ENCODE measurements around the gene CCNI2.

The CCNI2 gene

DNA sequence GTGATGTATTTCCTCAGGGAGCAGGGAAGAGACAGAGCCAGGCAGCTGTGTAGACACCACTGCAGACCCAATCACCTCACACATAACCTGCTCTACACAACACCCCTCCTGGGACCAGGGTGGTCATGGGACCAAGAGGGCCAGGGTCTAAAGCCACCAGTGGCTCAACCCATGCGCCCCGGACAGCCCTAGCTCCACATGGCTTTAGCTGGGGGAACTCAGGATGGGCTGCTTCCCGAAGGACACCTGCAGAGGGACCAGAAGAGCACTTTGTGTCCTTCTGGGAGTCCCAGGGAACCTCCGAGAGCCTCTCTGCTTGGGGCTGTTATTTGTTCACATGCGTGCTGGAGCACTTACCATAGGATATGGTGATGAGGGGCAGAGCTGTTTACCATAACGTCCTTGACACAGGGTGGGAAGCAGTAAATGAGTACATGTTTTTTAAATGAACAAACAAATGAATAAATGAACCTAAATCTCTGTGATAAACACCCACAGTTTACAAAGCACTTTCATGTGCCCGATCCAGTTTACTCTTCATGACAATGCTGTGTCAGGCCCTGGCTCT lies 17.5 kb downstream of the CCNI2 start:
- TF ChIP-seq YY1 (IDR thresholded peaks at IDR 0.05; ENCODE audit: low read depth) = no peak
- no peak for TF ChIP-seq NFIC (IDR thresholded peaks at IDR 0.05)
- TF ChIP-seq CREB1 (IDR thresholded peaks at IDR 0.05; ENCODE audit: low read depth) = no peak
- no peak for TF ChIP-seq EP300 (IDR thresholded peaks at IDR 0.05; ENCODE audit: borderline replicate concordance)
- no peak for TF ChIP-seq EGR1 (IDR thresholded peaks at IDR 0.05)
- TF ChIP-seq, protein P1, sequence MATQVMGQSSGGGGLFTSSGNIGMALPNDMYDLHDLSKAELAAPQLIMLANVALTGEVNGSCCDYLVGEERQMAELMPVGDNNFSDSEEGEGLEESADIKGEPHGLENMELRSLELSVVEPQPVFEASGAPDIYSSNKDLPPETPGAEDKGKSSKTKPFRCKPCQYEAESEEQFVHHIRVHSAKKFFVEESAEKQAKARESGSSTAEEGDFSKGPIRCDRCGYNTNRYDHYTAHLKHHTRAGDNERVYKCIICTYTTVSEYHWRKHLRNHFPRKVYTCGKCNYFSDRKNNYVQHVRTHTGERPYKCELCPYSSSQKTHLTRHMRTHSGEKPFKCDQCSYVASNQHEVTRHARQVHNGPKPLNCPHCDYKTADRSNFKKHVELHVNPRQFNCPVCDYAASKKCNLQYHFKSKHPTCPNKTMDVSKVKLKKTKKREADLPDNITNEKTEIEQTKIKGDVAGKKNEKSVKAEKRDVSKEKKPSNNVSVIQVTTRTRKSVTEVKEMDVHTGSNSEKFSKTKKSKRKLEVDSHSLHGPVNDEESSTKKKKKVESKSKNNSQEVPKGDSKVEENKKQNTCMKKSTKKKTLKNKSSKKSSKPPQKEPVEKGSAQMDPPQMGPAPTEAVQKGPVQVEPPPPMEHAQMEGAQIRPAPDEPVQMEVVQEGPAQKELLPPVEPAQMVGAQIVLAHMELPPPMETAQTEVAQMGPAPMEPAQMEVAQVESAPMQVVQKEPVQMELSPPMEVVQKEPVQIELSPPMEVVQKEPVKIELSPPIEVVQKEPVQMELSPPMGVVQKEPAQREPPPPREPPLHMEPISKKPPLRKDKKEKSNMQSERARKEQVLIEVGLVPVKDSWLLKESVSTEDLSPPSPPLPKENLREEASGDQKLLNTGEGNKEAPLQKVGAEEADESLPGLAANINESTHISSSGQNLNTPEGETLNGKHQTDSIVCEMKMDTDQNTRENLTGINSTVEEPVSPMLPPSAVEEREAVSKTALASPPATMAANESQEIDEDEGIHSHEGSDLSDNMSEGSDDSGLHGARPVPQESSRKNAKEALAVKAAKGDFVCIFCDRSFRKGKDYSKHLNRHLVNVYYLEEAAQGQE (IDR thresholded peaks at IDR 0.05; ENCODE audit: low read depth) = no peak
- TF ChIP-seq, protein P2, sequence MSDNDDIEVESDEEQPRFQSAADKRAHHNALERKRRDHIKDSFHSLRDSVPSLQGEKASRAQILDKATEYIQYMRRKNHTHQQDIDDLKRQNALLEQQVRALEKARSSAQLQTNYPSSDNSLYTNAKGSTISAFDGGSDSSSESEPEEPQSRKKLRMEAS (IDR thresholded peaks at IDR 0.05) = no peak
- TF ChIP-seq TAF1 (IDR thresholded peaks at IDR 0.05; ENCODE audit: low read depth) = no peak
- TF ChIP-seq FOXM1 (IDR thresholded peaks at IDR 0.05; ENCODE audit: borderline replicate concordance, low read depth) = no peak
- TF ChIP-seq, protein P3, sequence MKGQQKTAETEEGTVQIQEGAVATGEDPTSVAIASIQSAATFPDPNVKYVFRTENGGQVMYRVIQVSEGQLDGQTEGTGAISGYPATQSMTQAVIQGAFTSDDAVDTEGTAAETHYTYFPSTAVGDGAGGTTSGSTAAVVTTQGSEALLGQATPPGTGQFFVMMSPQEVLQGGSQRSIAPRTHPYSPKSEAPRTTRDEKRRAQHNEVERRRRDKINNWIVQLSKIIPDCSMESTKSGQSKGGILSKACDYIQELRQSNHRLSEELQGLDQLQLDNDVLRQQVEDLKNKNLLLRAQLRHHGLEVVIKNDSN (IDR thresholded peaks at IDR 0.05) = no peak

DNA sequence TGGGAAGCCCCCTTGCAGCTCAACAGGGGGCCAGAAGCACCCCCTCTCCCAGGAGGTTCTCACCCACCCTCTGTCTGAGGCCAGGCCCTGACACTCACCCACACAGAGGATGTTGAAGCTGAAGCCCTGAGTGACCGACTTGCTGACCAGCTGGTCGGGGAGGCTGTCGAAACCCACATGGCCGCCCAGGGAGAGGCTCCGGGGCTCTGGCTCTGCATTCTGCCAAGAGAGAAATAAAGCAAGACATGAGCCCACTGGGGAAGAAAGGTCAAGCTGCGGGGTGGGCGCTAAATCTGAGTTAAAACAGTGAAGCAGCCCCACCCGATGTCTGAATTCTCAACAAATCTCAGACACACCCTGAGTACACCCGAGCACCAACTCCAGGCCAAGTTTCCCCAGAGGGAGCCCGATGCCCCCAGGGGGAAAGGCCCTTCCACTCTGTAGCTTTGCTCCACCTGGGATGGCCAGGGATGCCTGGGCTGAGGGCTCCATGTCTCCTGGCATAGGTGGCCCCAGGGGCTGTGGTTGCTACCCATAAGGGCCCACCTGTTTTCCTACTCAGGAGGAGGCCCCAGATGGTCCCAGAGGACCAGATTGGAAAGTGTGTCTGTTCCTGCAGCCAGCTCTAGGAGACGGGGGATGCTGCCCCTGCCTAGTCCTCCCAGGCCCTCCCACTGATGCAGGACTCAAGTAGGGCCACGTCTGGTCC lies 18.2 kb downstream of the CCNI2 start:
- TF ChIP-seq ZBTB7A (IDR thresholded peaks at IDR 0.05; ENCODE audit: low read depth) = no peak
- no peak for TF ChIP-seq TCF12 (IDR thresholded peaks at IDR 0.05; ENCODE audit: low read depth)
- TF ChIP-seq YY1 (IDR thresholded peaks at IDR 0.05; ENCODE audit: low read depth) = no peak
- no peak for TF ChIP-seq TEAD4 (IDR thresholded peaks at IDR 0.05)
- TF ChIP-seq, protein P2 (IDR thresholded peaks at IDR 0.05) = no peak
- no peak for TF ChIP-seq EGR1 (IDR thresholded peaks at IDR 0.05)
- TF ChIP-seq CEBPB (IDR thresholded peaks at IDR 0.05) = no peak
- TF ChIP-seq RAD21 (IDR thresholded peaks at IDR 0.05; ENCODE audit: low read depth) = no peak
- no peak for TF ChIP-seq FOXM1 (IDR thresholded peaks at IDR 0.05; ENCODE audit: borderline replicate concordance, low read depth)
- TF ChIP-seq NFIC (IDR thresholded peaks at IDR 0.05) = no peak

DNA sequence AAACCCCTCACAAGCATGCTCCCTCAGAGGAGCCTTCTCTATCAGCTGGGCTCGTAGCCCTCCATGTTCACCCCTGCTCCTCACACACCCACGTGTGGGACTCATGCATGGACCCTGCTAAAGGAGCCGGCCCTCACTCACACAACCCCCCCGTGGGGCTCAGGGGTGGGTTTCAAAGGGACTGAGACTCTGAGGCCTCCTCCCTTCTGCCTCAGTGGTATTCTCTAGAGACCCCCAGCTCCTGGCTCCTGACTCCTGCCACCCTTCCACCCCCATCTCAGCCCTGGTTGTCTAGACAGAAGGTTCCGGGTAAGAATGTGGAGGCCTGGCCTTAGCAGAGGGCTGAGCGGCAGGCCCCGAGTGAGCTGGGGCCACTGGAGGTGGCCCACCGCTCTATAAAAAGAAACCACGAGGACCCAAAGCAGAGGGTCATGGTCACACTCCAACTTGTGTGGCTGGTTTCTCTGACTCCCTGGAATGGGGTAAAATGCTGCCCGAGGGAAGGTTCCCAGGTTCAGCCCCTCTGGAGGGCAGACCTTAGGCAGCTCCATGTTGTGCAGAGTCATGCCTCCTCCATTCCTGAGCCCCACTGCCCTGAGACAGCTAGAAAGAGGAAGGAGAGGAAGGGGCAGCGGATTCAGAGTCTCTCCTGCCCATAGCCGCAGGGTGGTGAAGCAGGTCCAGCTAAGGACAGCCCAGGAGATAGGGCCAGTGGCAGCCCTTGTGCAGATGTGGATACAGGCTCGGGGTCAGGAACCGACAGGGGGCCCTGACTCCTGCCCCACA lies 19.0 kb downstream of the CCNI2 start:
- no peak for TF ChIP-seq YY1 (IDR thresholded peaks at IDR 0.05; ENCODE audit: low read depth)
- no peak for TF ChIP-seq NFIC (IDR thresholded peaks at IDR 0.05)
- TF ChIP-seq RAD21 (IDR thresholded peaks at IDR 0.05; ENCODE audit: low read depth) = no peak
- TF ChIP-seq CREB1 (IDR thresholded peaks at IDR 0.05; ENCODE audit: low read depth) = no peak
- TF ChIP-seq EGR1 (IDR thresholded peaks at IDR 0.05) = no peak
- TF ChIP-seq, protein P1 (IDR thresholded peaks at IDR 0.05; ENCODE audit: low read depth) = no peak
- no peak for TF ChIP-seq TAF1 (IDR thresholded peaks at IDR 0.05; ENCODE audit: low read depth)
- no peak for TF ChIP-seq CEBPB (IDR thresholded peaks at IDR 0.05)

DNA sequence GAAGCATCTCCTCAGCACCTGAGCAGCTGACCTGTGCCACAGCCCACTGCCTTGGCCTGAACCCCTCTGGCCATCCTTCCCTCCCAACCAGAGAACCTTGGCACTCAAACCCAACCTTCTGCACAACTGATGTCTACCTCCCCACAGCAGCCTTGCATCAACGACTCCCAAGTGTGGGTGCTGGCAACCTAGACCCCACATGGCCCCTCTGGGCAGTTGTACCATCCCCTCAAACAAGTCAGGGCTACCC lies 19.5 kb downstream of the CCNI2 start:
- no peak for TF ChIP-seq NFIC (IDR thresholded peaks at IDR 0.05)
- no peak for TF ChIP-seq EP300 (IDR thresholded peaks at IDR 0.05; ENCODE audit: borderline replicate concordance)
- TF ChIP-seq YY1 (IDR thresholded peaks at IDR 0.05; ENCODE audit: low read depth) = no peak
- TF ChIP-seq FOXM1 (IDR thresholded peaks at IDR 0.05; ENCODE audit: borderline replicate concordance, low read depth) = no peak
- no peak for TF ChIP-seq TEAD4 (IDR thresholded peaks at IDR 0.05)
- TF ChIP-seq, protein P2 (IDR thresholded peaks at IDR 0.05) = no peak
- no peak for TF ChIP-seq TAF1 (IDR thresholded peaks at IDR 0.05; ENCODE audit: low read depth)
- TF ChIP-seq, protein P3 (IDR thresholded peaks at IDR 0.05) = no peak

DNA sequence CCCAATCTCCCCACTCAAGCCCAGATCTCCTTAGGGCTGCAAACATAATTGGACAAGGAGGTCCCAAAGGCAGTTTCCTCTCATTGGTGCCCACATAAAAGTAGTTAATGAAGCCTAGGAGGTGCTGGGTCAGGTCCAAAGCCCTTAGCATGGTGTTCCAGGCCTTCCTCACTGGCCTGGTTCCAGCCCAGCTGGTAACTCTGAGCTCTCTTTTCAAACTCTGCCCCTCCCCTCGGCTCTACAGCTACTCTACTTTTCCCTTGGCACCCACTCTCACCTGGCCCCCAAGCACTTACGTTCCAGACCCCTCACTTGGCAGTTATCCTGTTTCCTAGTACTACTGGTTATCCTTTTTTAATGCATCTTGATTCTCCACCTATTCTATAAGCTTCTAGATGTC lies 19.9 kb downstream of the CCNI2 start:
- TF ChIP-seq TCF12 (IDR thresholded peaks at IDR 0.05; ENCODE audit: low read depth) = no peak
- no peak for TF ChIP-seq TEAD4 (IDR thresholded peaks at IDR 0.05)
- TF ChIP-seq, protein P1 (IDR thresholded peaks at IDR 0.05; ENCODE audit: low read depth) = no peak
- no peak for TF ChIP-seq CREB1 (IDR thresholded peaks at IDR 0.05; ENCODE audit: low read depth)
- TF ChIP-seq, protein P2 (IDR thresholded peaks at IDR 0.05) = no peak
- no peak for TF ChIP-seq CEBPB (IDR thresholded peaks at IDR 0.05)
- TF ChIP-seq TAF1 (IDR thresholded peaks at IDR 0.05; ENCODE audit: low read depth) = no peak
- TF ChIP-seq RAD21 (IDR thresholded peaks at IDR 0.05; ENCODE audit: low read depth) = no peak
- no peak for TF ChIP-seq NFIC (IDR thresholded peaks at IDR 0.05)
- no peak for TF ChIP-seq EGR1 (IDR thresholded peaks at IDR 0.05)
- TF ChIP-seq EP300 (IDR thresholded peaks at IDR 0.05; ENCODE audit: borderline replicate concordance) = no peak
- no peak for TF ChIP-seq FOXM1 (IDR thresholded peaks at IDR 0.05; ENCODE audit: borderline replicate concordance, low read depth)
- no peak for TF ChIP-seq ZBTB7A (IDR thresholded peaks at IDR 0.05; ENCODE audit: low read depth)
- TF ChIP-seq, protein P3 (IDR thresholded peaks at IDR 0.05) = no peak
- no peak for TF ChIP-seq YY1 (IDR thresholded peaks at IDR 0.05; ENCODE audit: low read depth)

Data from Ishikawa (cell line).